Keratinocyte (primary cell): ENCODE data around the gene MED16.

Experiments
- EZH2 ChIP-seq: IDR thresholded peaks from one replicate; pipeline ENCODE4 v1.6.1; 2012; ENCODE audit warnings: inconsistent platforms, mild to moderate bottlenecking, low read length, moderate library complexity
- TF ChIP-seq, protein P1 (sequence below), 3 experiments: IDR thresholded peaks in 1 of 3; conservative IDR thresholded peaks in 1 of 3; optimal IDR thresholded peaks in 1 of 3; 2 replicates in 2 of 3; 3 replicates in 1 of 3; pipeline versions ENCODE3 to v1.5.1; 2011; ENCODE audit warnings: low read length in 3 of 3, mild to moderate bottlenecking in 3 of 3, moderate library complexity in 2 of 3, control low read depth in 1 of 3, inconsistent platforms in 1 of 3; ENCODE audit not compliant: insufficient read depth in 2 of 3; ENCODE audit errors: extremely low read depth in 1 of 3

DNA sequence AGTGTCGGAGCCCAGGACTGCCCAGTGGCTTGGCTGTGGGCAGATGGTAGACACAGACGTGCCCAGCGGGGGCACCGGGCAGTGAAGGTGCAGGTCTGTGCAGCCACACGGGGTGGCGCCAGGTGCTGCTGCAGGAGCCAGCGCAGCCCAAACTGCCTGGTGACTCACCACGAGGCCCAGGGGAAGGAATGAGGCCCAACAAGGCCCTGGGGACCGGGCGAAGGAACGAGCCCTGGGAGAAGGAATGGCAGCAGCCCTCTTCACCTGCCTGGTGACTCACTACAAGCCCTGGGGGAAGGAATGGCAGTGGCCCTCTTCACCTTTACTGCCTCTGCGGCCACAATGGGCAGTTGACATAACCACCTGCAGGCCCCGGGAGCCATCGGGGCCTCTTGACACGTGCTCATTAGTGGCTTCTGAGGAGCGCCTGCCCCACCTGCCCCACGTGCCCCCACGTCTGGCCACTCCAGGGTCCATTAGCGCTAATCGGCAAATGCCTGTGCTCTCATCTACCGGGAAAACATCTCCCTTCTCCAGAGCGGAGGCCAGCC, 9.3 kb downstream of the MED16 start:
- TF ChIP-seq, protein P1, sequence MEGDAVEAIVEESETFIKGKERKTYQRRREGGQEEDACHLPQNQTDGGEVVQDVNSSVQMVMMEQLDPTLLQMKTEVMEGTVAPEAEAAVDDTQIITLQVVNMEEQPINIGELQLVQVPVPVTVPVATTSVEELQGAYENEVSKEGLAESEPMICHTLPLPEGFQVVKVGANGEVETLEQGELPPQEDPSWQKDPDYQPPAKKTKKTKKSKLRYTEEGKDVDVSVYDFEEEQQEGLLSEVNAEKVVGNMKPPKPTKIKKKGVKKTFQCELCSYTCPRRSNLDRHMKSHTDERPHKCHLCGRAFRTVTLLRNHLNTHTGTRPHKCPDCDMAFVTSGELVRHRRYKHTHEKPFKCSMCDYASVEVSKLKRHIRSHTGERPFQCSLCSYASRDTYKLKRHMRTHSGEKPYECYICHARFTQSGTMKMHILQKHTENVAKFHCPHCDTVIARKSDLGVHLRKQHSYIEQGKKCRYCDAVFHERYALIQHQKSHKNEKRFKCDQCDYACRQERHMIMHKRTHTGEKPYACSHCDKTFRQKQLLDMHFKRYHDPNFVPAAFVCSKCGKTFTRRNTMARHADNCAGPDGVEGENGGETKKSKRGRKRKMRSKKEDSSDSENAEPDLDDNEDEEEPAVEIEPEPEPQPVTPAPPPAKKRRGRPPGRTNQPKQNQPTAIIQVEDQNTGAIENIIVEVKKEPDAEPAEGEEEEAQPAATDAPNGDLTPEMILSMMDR (optimal IDR thresholded peaks at IDR 0.05 in 1 of 3, IDR thresholded peaks at IDR 0.05 in 1 of 3, conservative IDR thresholded peaks at IDR 0.05 in 1 of 3; ENCODE audit: extremely low read depth in 1 of 3, insufficient read depth in 2 of 3, low read length in 3 of 3), result peak; percentile 49 to 82 (median 80)
- no peak for TF ChIP-seq EZH2
